Measurements from ENCODE around the gene PCDHB11.

GRCh38 chr5:141196363-141196762 is 3.1 kb upstream of the PCDHB11 start:
- TF ChIP-seq ZNF41 (CRISPR knock-in tag; conservative IDR thresholded peaks at IDR 0.05) = no peak
- TF ChIP-seq MTA3 (IDR thresholded peaks at IDR 0.05; ENCODE audit: borderline replicate concordance) = no peak
- TF ChIP-seq EP300 (IDR thresholded peaks at IDR 0.05; ENCODE audit: low read length) = no peak
- TF ChIP-seq MTA1 (IDR thresholded peaks at IDR 0.05; ENCODE audit: borderline replicate concordance) = no peak
- no peak for TF ChIP-seq L3MBTL2 (IDR thresholded peaks at IDR 0.05)
- TF ChIP-seq ZHX1 (conservative IDR thresholded peaks at IDR 0.05; ENCODE audit: low read length) = no peak
- TF ChIP-seq POLR2A (conservative IDR thresholded peaks at IDR 0.05) = no peak
- no peak for TF ChIP-seq SREBF2 (CRISPR knock-in tag; IDR thresholded peaks at IDR 0.05)
- no peak for TF ChIP-seq ZNF444 (CRISPR knock-in tag; IDR thresholded peaks at IDR 0.05)
- no peak for TF ChIP-seq CTCF (IDR thresholded peaks at IDR 0.05 in 2 of 3, conservative IDR thresholded peaks at IDR 0.05 in 1 of 3; ENCODE audit: insufficient read depth in 2 of 3, low read depth in 1 of 3, low read length in 3 of 3)
- no peak for TF ChIP-seq SNAPC5 (CRISPR knock-in tag; IDR thresholded peaks at IDR 0.05)
